GM08714 (cell line): Measurements from ENCODE around the gene BAHCC1.

ENCODE experiments used
- H3K4me3 ChIP-seq: fragments of 200-500 bp; sonication (Bioruptor generic); 2 replicates; pipeline ENCODE4 v1.5.1; 2014; ENCODE audit warnings: mild to moderate bottlenecking, low read length, inconsistent platforms
- ZNF274 ChIP-seq: IDR thresholded peaks from 2 replicates; pipeline ENCODE4 v1.6.1; 2012; ENCODE audit warnings: mild to moderate bottlenecking, low read depth, low read length

BAHCC1 gene

GRCh38 chr17:81403671-81404534 lies 8.6 kb downstream of the BAHCC1 start:
- TF ChIP-seq ZNF274, result no peak
- no peak overlapping the region for H3K4me3 ChIP-seq

- H3K4me3 ChIP-seq, result no peak overlapping the region
- TF ChIP-seq ZNF274, result no peak
These were observed 9.4 kb downstream of the BAHCC1 start for GRCh38 chr17:81404558-81405165.

- TF ChIP-seq ZNF274, result no peak
- no peak overlapping the region for H3K4me3 ChIP-seq
These were observed 10.2 kb downstream of the BAHCC1 start for GRCh38 chr17:81405411-81405872.

- H3K4me3 ChIP-seq, result no peak overlapping the region
- TF ChIP-seq ZNF274, result no peak
These were observed 11.1 kb downstream of the BAHCC1 start for GRCh38 chr17:81406117-81406953.

GRCh38 chr17:81408049-81408448 lies 12.8 kb downstream of the BAHCC1 start:
- no peak overlapping the region for H3K4me3 ChIP-seq
- TF ChIP-seq ZNF274, result no peak

GRCh38 chr17:81409190-81409935 lies 14.1 kb downstream of the BAHCC1 start:
- H3K4me3 ChIP-seq, result no peak overlapping the region
- no peak for TF ChIP-seq ZNF274

GRCh38 chr17:81410852-81411251 lies 15.6 kb downstream of the BAHCC1 start:
- no peak overlapping the region for H3K4me3 ChIP-seq
- no peak for TF ChIP-seq ZNF274

- no peak overlapping the region for H3K4me3 ChIP-seq
- TF ChIP-seq ZNF274, result no peak
These were observed 16.0 kb downstream of the BAHCC1 start for GRCh38 chr17:81411305-81411704.

GRCh38 chr17:81412490-81413093 lies 17.3 kb downstream of the BAHCC1 start:
- no peak for TF ChIP-seq ZNF274
- no peak overlapping the region for H3K4me3 ChIP-seq

- no peak overlapping the region for H3K4me3 ChIP-seq
- no peak for TF ChIP-seq ZNF274
These were observed 18.4 kb downstream of the BAHCC1 start for GRCh38 chr17:81413497-81414135.

- no peak for TF ChIP-seq ZNF274
- H3K4me3 ChIP-seq, result no peak overlapping the region
These were observed 19.7 kb downstream of the BAHCC1 start for GRCh38 chr17:81414756-81415516.

GRCh38 chr17:81415681-81416080 lies 20.4 kb downstream of the BAHCC1 start:
- H3K4me3 ChIP-seq, result no peak overlapping the region
- no peak for TF ChIP-seq ZNF274
